CMK (cell line): ENCODE measurements around the gene RPS6KA3.

Experiments used
- DNase-seq: peaks from one replicate; pipeline ENCODE4 v3.0.0-alpha.2; 2010; ENCODE audit warnings: low read depth

RPS6KA3 gene

DNA sequence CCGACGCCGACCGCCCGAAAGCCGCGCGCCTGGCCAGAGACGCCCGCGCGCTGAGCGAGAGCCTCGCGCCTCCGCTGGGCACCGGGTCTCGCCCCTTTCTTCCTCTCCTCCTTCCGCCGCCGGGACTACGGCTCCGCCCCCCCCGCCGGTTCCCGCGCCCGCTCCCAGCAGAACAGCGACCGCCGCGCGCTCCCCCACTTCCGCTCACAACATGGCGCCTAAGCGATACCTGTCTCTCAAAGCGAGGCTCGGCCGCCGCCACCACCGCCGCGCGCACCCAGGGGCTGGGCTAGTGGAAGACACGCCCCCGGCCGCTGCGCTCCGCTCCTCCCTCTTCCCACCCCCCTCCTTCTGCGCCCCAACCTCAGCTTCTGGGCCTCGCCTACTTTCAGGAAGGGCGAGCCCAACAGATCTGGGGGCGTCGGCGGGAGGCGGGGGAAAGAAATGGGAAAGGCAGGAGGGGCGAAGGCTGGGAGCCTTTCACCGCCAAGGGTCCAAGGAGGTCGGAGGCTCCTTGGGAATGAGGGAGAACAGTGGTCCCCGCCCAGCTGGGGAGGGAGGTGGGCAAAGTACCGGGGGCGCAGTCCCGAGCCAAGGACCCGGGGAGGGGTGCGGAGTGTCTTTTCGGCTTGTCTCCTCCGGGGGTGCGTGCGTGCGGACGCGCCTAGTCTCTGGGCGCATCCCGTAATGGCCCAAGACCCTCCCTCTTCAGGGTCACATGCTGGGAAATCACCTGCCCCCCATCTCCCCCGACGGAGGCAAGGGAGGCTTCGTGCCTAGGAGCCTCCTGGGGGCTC lies at the start of gene RPS6KA3:
Gene RPS6KA3 (minus strand): TSS at position 100 of the 797 bp plus-strand sequence. CDS start 277 bp downstream, outside the sequence.
- DNase-seq: peak; percentile 46

DNA sequence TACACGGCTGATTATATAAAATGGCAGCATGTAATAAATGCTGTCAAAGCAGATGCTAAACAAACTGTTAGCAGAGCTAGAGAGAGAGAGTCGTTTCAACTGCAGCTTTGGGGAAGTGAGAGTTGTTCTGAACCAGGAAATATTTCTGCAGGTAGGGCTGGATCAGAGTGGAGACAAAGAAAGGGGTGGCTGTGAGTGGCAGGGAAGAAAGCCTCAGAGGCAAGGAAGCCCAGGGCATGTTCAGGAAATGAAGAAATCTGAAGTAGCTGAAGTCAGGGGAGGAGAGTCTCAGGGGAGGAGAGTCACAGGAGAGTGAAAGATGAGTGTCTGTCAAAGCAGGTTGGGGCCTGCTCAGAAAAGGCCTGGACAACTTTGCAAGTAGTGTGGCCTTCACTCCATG lies 48.4 kb upstream of the RPS6KA3 start:
- DNase-seq: no peak

DNA sequence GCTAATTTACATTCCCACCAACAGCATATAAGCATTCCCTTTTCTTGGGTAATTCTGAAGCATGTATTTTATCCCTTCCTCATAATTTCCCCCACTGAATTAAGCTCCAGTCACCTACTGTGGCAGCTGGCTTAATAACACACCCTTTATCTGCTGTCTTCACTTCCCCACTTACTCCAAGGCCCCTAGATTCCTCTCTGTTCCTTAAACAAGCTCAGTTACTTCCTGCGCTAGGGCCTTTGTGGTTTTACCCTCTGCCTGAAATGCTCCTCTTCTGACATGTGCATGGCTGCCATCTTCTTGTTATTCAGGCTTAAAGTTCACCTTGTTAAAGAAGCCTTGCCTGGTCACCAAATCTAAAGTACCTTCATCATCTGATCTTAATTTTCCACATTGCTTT lies 47.2 kb upstream of the RPS6KA3 start:
- no peak for DNase-seq

DNA sequence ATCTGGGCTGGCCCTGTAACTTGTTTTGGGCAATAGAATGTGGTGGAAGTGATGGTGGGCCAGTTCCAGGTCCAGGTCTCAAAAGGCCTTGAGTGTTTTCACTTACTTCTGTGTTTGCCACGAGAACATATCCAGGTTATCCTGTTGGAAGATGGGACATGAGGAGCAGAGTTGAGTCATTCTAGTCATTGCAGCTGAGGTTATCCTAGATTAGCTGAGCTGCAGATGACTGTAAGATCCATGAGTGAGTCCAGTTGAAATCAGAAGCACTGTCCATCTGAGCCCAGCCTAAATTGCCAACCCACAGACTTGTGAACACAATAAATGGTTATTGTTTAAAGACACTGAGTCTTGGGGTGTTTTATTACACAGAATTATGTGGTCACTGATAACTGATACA lies 45.3 kb upstream of the RPS6KA3 start:
- no peak for DNase-seq

DNA sequence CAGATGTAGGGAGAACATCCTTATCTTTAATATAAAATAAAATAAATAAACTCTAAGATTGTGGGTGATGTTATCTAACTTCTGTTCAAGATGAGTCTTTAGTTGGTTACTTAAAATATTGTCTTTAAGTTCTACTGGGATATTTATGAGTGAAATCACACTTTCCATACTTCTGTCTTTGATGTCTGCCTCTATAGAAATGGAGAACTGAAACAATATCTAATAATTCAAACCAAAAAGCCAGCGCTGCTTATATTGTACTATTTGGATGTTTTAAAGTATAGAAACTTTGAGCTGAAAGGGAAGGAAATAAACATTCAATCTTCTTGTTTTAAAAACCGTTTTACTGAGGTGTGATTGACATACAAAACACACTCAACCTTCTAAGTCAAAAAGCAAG lies 44.8 kb upstream of the RPS6KA3 start:
- DNase-seq: no peak

DNA sequence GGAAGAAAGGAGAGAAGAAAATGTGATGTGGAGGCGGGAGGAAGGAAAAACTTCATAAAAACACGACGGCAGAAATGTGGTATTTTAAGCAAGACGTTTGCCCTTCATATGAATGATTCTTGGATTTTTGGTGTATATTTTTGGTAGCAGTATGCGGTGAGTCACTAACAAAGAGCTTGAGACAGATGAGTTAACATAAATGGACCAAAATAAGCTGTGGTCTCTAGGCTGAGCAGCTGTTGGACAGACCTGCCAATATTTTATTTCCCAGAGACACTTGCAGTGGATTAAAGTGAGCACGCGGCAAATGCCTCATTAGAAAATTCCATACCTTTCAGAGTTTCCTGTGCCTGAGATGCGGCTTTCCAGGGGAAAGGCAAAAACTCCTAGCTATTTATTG lies 43.1 kb upstream of the RPS6KA3 start:
- DNase-seq: no peak

DNA sequence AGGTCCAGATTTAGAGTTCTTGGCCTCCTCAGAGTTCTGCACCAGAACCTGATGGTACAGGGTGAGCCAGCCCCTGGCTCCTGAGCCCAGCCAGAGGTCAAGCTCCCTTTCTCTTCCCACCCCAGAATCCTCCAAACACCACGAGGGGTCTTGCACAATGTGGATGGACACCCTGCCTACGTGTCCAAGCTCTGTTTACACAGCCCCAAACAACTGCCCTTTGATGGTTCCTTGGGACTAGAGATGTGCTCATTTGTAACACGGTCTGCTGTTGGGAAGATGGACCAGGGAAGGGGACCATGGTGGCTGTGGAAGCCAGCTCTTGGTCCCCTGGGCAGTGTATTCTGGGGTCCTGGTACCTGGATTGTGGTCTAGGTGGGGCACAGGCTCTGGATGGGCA lies 40.0 kb upstream of the RPS6KA3 start:
- DNase-seq: no peak

DNA sequence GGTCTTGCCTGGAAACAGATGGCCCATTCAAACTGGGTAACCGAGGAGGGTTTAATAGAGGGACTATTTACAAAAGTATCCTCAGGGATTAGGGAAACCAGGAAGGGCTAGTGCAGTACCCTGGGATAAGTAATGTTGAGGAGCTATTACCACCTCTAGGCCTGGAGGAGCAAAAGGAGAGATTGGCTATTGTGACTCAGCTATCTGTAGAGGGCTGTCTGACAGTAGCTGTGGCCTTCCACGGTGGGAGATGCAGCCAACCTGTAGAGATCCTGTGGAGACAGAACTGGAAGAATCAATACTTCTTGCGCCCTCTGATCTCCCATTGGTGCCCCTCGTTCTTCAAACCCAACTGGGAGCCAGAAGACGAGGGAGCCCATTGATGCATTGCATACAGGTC lies 34.1 kb upstream of the RPS6KA3 start:
- no peak for DNase-seq

DNA sequence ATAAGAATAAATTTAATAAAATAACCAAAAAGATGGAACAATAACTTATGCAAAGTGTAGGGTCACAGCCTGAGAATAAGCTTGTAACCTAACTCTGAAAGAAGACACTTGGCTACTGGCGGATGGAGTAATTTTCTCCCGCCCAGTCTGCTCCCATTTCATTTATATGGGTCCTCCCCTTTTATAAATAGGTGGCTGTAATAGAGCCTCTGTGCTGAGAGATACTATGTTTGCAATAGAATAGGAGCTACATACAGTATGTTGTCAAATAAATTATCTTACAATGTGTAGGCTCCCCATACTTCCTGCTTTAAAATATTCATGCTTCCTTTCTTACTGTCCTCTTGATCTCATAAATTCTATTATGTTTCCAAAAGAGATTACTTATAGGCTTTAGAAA lies 28.2 kb upstream of the RPS6KA3 start:
- DNase-seq: no peak

DNA sequence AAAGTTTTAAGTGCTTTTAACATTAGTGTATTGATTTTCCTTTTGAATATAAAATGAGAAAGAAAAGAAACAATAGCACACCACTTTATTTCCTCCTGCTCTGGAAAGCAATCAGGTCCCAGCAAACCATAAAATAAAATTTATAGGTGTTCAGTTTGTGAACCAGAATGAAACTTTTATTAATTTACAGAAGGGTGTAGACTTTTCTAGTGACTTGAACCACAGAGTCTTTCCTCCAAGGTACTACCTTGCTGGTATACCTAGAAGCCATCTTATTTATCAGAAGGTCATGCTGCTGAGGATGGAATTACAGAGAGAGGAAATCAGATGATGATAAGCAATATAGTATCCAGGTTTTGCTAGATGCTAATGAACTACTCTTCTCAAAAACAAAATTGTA lies 27.6 kb upstream of the RPS6KA3 start:
- no peak for DNase-seq

DNA sequence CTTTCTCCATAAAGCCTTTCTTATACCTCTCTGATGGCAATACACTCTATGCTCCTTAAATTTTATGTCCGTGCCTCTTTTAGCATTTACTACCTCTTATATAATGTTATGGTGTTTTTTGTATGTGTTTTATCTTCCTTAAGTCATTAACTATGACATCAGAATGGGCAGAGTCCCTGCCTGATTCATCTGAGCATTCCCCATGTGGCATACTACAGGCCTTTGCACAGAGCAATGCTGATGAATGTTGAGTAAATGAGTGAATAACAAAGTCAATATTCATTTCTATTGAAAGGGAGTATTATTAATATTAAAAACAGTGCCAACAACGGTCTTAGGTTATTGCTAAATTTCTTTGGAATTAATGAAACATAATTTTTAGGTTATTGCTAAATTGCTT lies 18.8 kb upstream of the RPS6KA3 start:
- no peak for DNase-seq

DNA sequence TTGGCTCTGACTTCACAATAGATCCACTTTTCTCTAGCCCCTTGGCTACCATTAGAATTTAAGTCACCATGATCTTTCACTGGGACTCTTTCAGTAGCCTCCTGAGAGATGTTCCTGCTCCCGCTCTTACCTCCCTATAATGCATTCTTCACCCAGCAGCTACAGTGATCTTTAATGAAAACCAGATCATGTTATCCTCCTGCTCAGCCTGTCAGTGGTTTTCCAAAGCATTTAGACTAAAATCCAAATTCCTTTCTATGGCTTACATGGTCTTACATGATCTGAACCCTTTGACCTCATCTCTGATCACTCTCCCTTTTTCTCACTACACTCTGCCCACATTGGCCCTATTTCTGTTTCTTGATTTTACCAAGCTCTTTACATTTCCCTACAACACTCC lies 18.3 kb upstream of the RPS6KA3 start:
- no peak for DNase-seq

DNA sequence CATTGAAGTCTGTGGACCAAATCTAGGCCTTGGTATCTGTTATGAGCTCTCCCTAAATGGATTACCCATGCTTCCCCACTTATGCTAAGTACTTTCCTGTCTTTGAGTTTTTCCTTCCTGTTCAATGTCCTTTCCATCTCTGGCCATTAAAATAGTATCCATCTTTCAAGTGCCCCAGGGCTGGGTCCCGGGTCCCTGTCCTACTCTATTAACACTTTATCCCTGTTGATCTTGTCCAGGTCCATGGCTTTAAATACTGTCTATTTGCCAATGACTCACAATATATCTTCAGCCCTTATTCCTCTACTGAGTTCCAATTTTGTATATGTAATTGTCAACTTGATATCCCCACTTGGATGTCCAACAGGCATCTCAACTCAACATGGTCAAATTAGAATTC lies 17.7 kb upstream of the RPS6KA3 start:
- no peak for DNase-seq

DNA sequence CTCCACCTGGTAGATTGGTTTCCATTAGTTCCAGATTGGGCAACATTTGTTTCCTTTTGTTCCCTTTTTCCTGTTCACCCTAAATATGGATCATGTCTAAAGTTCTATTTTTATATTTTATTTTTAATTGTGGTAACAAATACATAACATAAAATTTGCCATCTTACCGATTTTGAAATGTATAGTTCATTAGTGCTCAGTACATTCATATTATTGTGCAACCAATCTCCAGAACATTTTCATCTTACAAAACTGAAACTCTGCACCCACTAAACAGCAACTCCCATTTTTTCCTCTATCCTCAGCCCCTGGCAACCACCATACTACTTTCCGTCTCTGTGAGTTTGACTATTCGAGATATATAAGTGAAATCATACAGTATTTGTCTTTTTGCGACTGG lies 14.2 kb upstream of the RPS6KA3 start:
- no peak for DNase-seq

DNA sequence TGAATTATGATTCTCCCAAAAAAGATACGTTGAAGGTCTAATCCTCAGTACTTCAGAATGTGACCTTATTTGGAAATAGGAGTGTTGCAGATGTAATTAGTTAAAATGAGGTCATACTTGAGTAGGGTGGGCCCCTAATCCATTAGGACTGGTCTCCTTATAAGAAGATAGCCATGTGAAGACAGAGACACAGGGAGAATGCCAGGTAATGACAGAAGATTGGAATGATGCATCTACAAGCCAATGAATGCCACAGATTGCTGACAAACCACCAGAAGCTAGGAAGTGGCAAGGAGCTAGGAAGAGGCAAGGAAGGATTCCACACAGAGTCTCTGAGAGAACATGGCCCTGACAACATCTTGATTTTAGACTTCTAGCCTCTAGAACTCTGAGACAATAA lies 7.4 kb upstream of the RPS6KA3 start:
- no peak for DNase-seq

DNA sequence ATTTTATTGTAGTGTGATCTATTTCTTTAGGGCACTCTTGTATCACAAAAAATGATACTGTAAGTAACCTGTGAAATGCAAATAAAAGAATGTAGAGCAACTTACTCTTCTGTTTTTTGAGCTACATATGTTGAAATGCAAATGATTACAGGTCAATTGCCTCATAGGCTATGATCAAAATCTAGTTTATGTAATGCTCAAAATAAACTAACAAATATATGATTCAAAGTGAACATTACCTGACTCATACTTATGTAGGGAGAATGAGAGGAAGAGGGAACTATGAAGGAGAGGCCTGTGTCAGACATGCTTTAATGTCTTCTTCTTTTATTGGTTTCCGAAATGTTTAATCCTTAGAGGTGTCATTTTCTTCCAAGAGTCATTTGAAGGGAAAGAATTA lies 5.0 kb upstream of the RPS6KA3 start:
- no peak for DNase-seq

DNA sequence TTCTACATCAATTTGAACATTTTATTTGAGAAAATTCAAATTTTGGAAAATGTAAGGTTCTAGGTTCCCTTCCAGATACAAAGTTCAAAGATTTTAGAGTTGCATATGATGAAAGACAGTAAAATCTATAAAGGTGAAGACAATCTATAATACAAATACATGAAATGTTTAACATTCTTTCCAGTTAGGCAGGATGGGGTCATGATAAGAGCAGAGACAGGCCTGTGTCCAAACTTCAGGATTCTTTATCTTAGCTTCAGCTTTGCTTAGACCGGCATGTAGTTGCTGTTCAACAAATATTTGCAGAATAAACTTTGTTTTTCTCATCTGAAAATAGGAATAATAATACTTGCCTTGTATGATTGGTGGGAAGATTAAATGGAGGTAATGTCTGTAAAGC lies 4.5 kb upstream of the RPS6KA3 start:
- DNase-seq: no peak

DNA sequence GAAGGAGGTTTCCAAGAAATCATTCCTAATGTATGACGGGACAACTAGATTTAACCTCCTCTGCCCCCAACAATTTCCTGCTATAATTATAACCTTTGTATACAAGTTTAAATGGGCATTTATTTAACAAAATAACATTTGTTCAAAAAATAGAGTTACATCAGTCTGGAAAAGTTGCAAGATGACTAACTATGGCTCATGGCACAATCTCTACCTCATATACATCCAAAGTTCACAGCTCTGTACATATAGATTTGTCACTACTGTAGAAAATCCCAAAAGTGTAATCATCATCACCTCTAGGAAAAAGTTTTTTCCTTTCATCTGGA lies 3.8 kb upstream of the RPS6KA3 start:
- DNase-seq: no peak

DNA sequence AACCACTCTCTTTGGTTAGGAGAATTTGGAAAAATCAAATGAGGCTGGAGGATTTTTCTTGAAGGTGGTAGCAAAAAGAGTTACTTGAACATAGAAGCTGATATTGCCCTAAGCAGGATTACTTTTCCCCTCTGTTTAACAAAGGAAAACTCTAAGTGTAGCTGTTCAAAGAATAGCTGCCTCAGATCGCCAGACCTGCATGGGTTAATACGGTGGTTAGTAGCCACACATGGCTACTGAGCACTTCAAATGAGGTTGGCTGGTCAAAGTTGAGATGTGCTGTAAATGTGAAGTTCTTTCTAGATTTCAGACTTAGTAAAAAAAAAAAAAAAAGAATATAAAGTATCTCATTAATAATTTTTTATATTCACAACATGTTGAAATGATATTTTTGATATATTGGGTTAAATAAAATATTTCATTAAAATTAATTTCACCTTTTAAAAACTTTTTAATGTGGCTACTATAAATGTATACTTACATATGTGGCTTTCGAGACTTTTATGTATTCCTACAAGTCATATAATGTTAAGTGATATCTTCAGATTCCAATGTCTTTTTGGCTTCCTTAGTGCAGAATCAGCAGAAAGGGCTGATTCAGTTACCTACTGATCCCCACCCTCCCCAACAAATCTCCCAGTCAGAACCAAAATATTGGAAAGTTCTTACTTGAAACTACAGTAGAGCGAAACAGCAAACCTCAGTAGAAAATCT lies 3.3 kb upstream of the RPS6KA3 start:
- no peak for DNase-seq

DNA sequence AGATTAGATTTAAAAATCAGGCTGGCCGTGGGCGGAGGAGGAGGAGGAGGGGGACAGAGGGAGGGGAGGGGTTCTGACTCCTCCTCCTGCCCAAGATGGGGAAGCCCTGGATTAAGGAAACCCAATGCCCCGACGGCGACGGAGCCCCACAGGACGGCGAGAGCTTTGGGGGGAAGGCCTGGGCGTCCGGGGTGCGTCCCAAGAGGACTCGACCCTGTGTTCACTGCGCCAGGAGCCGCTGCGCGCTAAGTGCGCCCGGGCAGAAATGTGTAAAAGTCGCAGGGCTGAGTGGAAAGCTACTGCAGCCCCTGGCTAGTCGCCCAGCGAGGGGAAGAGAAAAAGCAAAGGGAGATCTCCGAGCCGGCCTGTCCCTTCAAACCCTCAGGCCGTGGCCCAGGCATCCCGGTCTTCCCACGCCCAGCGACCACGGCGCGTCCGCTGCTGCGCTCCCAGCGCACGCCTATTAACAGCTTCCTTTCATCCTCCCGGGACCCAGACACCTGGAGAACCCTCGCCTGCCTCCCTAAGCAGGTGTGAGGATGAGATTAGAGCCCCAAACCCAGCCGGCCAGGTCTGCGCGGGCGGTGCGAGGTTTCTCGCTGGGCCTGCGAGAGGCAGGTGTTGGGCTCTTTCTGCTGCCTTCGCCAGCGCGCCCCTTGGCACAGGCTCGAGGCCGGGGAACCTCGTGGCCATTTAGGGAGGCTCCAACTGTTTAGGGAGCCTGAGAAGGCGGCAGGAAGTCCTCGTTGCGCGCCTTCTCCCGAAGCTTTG lies 1.4 kb upstream of the RPS6KA3 start:
- DNase-seq: no peak

DNA sequence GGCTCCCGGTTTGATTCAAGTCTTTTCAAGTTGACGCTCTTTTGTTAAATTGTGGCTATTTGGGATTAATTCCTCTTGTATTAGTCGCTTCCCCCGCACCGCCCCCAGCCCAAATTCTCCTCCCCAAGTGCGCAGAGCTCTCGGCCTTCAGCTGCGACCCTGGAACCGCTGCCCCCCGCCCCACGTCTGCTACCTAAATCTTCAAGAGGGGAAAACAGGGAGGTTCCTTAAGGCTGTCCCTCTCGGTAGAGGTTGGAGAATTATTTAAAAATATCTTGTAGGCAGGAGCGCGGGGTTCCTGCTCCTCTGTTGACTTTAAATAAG lies 860 bp upstream of the RPS6KA3 start:
- DNase-seq: no peak

DNA sequence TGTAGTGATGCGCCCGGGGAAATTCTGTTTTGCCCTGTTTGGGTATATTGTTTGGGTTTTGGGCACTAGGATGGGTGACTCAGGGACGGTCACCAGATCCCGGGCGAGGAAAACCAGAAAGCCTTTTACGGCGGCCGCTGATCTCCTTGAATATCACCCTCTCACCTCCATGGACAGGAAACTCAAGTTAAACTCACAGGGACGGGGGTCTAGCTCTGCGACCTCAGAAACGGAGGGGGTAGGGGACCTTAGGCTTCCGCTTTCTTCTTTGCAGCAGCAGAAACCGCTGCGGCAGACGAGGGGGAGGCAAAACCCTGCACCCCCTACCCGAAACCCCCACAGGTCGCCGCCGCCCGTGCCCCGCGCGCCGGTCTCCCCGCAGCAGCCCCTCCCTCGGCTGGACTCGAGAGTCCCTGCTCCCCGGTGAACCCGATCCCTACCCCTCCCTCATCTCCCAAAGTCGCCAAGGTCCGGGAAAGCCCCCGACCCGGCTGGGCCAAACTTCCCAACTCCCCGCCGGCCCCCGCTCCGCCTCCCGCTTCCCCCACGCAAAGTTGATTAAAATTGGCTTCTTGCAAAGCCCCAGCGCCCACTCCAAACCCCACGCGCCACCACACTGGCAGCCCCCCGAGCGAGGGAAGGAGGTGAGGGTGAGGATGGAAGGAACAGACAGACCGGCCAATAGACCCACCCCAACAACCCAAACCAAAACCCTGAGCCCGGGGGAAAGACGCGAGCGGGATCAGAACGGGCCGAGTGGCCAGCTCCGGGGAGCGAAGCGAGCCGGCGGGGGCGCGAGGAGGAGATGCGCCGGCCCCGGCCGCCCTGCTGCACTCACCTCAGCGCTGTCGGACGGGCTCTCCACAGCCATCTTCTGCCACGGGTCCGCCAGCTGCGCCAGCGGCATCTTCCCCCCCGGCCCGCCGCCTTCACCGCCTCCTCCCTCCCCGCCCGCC lies 705 bp downstream of the RPS6KA3 start:
- DNase-seq: no peak
